ENCODE results near the gene GPR139. TPM values are rescaled to one million over a fixed set of nuclear protein-coding genes. Genes with fewer than 3 reads are reported as not detected.

Gene GPR139
- polyA plus RNA-seq, 4 donors: not detected

GRCh38 chr16:20056436-20056835 lies 17.3 kb downstream of the GPR139 start:
- DNase-seq (ENCODE audit: low read depth in 4 of 4, low spot score in 3 of 4): no peak

- DNase-seq (ENCODE audit: low read depth in 4 of 4, low spot score in 3 of 4): no peak
Measured at GRCh38 chr16:20053336-20053735, 20.4 kb downstream of the GPR139 start.

- no peak for DNase-seq (ENCODE audit: low read depth in 4 of 4, low spot score in 3 of 4)
Measured at GRCh38 chr16:20051611-20052010, 22.1 kb downstream of the GPR139 start.

GRCh38 chr16:20051147-20051546 lies 22.5 kb downstream of the GPR139 start:
- DNase-seq (ENCODE audit: low read depth in 4 of 4, low spot score in 3 of 4): no peak

DNA sequence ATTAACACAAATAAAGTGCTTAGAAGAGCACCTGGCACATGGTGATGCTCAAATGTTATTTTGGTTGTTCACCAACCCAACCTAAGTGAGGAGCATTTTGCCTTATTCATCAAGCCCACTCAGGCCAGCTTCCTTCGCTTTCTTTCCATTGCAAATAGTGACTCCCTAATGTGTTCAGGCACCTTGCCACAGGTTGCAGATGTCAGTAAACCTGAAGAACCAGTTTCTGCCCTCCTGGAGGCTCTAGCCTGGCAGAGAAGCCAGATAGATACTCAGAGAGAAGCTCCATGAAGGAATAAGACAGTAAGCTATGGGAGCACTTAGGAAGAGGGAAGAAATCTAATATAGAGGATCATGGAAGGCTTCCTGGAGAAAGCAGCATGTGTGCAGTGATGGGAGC lies 23.9 kb downstream of the GPR139 start:
- DNase-seq (ENCODE audit: low read depth in 4 of 4, low spot score in 3 of 4): no peak

DNA sequence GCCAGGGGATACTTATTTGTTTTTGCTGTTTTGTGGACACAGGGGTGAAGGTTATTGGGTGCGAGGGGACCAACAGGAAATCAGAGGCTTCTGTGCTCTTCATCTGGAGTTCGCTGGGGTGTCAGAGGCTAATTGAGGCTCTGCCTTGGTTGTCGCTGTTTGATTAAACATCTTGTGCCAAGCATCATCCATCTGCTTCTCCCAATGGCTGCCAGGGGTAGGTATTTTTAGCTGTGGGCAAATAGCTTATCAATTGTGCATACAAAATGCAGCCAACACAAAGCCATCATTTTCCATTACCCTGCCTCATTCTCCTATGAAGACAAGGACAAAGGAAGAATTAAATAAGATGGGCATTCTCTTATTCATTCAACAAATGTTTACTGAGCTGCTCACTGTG lies 27.8 kb downstream of the GPR139 start:
- no peak for DNase-seq (ENCODE audit: low read depth in 4 of 4, low spot score in 3 of 4)

DNA sequence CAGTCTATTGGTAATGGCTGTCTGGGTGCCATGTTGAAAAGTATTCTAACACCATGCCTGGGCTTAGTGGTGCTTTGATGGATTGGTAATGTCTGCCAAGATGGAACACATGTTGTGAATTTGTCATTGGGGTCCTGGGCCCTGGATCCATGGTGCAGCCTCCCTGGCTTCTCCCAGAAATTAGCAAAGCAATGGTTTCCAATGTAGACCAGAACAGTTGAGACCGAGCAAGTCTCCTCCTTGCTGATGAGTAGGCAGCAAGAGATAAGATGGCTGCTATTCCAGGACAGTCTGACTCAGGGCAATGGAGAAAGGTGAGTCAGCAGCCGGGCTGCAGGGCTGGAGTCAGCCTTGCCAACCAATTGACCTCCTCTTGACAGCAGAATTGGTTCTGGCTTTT lies 30.8 kb downstream of the GPR139 start:
- no peak for DNase-seq (ENCODE audit: low read depth in 4 of 4, low spot score in 3 of 4)

DNA sequence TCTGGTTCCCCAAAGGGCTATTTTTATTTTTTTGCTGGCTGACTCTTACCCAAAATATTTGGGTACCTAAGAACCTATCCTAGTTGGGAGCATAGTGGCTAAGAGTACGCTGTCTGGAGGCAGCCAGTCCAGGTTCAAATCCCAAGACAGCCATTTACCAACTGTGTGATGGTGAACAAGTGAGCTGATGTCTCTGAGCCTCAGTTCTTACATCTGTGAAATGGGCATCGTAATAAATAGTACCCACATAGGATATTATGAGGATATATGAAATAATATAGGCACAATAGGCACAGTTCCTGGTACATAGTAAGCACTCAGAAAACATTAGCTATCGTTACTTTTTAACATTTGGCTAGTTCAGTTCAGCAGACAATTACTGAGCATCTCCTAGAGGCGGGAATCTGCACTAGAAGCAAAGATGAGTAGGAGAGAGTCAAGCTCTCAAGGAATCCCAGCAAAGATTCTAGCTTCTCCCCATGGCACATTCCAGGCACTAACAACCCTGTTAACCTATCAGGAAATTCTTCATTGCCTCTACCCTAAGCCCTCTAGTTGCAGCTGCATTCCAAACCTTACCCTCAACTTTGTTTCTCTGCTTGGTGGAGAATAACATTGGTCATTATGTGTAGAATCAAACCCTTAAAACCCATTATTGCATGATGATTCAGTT lies 31.6 kb downstream of the GPR139 start:
- DNase-seq (ENCODE audit: low read depth in 4 of 4, low spot score in 3 of 4): no peak

GRCh38 chr16:20040011-20040410 lies 33.7 kb downstream of the GPR139 start:
- no peak for DNase-seq (ENCODE audit: low read depth in 4 of 4, low spot score in 3 of 4)

DNA sequence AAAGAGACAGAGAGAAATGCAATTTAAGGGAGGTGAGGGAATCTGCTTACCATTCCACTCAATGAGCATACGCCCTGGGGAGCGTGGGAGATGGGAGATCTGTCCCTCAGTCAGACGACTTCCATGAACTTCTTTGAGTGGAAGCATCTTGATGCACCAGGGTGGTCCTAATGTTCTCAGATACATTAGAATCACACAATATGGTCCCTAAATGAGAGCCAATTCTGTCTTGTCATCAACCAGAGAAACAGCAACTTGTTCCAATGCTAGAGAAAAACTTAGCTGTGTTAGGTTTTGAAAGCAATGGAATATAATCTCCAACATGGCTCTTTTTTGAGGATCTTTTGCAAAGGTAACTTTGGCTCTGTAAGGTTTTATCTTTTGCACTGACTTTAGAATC lies 44.1 kb downstream of the GPR139 start:
- DNase-seq (ENCODE audit: low read depth in 4 of 4, low spot score in 3 of 4): no peak

DNA sequence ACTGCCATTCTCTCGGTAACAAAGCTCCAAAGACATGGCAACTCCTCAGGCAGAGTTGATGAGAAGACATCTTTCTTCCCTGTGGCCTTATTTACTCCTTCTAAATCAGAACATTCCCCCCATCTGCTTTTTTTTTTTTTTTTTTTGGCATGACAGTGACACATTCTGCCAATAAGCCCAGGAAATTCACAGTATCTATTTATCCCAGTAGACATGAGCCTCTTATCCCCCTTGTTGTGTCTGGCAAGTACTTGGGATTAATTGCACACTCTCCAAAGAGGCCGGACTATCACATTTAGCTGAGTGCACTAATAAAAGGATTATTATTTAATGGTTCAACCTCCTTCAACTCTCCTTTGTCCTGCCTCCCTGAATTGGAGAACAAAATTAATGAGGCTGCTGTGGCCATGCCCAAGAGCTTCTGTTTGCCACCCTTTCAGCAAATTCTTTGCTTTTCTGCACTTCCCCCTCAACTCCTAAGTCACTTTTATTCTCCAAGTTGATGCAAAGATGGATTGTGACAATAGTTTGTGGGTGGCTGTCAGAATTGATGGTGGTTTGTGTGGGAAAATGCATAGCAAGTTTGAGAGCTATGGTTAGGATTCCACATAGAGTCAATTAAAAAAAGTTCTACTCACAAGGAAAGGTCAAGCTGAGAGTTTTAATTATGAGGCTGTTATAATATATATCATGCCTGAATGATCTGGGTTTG lies 47.2 kb downstream of the GPR139 start:
- no peak for DNase-seq (ENCODE audit: low read depth in 4 of 4, low spot score in 3 of 4)

GRCh38 chr16:20023190-20023589 lies 50.5 kb downstream of the GPR139 start:
- peak; percentile 4 to 47 (median 17) for DNase-seq (ENCODE audit: low read depth in 4 of 4, low spot score in 3 of 4)

DNA sequence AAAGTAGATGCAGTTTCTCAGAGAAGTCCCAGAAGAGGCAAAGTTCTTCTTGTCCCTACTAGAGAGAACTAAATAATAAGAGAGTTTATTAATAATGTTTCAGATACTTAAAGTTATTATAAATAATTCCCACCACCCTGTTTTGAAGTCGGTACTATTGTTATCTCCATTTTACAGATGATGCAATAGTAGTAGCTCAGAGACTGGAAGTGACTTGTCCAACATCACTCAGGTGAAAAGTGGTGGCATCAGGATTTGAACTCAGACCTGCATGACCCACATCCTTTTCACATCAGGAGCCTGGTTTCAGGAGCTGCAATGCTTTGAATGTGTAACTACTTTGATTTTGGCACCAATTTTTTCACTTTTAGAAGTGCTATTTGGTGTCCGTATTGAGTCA lies 52.7 kb downstream of the GPR139 start:
- no peak for DNase-seq (ENCODE audit: low read depth in 4 of 4, low spot score in 3 of 4)

DNA sequence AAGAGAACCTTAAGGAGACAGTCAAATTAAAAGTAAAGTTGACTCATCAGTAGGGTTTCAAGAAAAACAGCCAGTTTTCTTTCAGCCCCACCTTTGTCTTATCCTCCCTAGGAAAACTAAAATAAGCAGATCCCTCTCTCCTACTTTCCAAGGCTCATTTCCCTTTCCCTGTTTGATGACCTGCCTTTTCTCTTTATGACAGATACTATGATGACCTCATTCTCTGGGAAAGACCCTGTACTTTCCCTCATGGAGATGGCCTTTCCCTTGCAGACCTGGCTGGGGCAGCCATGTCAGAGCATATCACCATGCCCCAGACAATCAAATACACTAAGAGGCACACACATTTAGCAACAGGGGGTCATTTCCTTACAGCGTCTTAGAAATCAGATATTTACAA lies 53.6 kb downstream of the GPR139 start:
- no peak for DNase-seq (ENCODE audit: low read depth in 4 of 4, low spot score in 3 of 4)

DNA sequence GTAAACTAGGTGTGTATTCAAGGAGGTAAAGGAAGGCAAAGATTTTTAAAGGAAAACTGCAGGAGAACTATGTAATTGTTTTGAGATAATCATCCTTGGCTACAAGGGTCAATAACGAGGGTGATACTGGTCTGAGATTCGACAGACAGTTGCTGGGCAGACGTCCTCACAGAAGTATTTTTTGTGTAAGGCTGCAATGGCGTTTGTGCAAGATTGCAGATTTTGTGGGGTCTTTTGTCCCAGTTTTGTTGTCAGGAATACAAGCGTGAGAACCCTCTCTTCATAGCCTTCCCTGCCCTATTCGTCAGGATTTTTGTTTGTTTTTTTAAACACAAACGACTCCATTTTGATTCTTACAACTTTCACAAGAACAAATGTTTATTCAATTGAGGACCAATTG lies 57.5 kb downstream of the GPR139 start:
- DNase-seq (ENCODE audit: low read depth in 4 of 4, low spot score in 3 of 4): no peak

- no peak for DNase-seq (ENCODE audit: low read depth in 4 of 4, low spot score in 3 of 4)
Measured at GRCh38 chr16:20004931-20005330, 68.8 kb downstream of the GPR139 start.

GRCh38 chr16:20002936-20003335 lies 70.8 kb downstream of the GPR139 start:
- no peak for DNase-seq (ENCODE audit: low read depth in 4 of 4, low spot score in 3 of 4)

- no peak for DNase-seq (ENCODE audit: low read depth in 4 of 4, low spot score in 3 of 4)
Measured at GRCh38 chr16:20001856-20002707, 71.6 kb downstream of the GPR139 start.

- no peak for DNase-seq (ENCODE audit: low read depth in 4 of 4, low spot score in 3 of 4)
Measured at GRCh38 chr16:19997734-19998133, 76.0 kb downstream of the GPR139 start.

DNA sequence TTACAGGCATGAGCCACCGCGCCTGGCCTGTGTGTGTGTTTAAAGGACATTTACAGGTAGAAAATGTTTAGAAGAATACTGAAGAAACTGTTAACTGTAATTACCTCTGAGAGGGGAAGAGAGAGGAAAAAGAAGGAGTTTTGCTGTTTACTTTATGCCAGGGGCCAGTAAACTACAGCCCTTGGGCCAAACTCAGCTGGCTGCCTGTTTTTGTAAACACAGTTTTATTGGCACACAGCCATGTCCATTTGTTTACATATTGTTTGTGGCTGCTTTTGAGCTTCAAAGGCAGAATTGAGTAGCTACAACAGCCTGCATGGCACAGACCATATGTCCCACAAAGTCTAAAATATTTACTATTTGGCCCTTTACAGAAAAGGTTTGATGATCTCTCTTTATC lies 76.4 kb downstream of the GPR139 start:
- DNase-seq (ENCODE audit: low read depth in 4 of 4, low spot score in 3 of 4): no peak

DNA sequence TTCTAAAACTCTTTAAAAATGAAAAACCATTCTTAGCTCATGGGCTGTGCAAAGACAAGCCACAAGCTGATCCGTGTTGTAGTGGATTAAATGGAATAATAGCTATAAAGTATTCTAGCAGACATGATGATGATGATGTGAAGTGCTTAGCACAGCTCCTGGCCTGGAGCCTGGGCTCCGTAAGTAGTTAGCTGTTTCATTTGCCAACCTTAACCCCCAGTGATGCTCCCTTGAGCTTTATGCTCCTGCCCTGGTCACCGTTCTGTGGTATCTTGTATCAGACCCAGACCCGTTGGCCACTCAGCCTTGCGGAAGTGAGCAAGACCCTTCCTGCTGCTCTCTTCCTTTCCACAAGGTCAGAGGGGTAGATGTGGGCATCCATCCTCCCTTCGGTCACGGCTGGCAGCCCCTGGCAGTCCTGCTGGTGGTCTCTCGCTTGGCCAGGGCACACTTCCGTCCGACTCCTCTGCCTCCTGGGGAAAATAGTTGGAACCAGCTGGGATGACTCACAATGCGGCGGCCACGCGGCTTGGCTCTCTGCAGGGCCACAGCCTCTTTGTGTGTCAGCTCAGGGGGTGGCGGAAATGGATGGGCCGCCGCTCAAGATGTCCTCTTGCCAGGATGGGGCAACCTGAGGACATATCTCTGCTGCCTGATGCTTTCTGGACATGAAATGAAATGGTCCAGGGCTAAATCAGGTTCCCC lies 79.1 kb downstream of the GPR139 start:
- no peak for DNase-seq (ENCODE audit: low read depth in 4 of 4, low spot score in 3 of 4)
